ENCODE measurements around the gene NID2.

- TF ChIP-seq CTCF (conservative IDR thresholded peaks at IDR 0.05; ENCODE audit: low read depth, low read length): no peak
- no peak for TF ChIP-seq EZH2 (IDR thresholded peaks at IDR 0.05; ENCODE audit: borderline replicate concordance, low read depth, low read length, poor library complexity, severe bottlenecking)
Observed at GRCh38 chr14:52020866-52021717, 47.8 kb downstream of the NID2 start.

Data from A673 (cell line).